Ectodermal cell (in vitro differentiated cells): ENCODE results near the gene RPL21.
A peak's percentile ranks its signal among the peaks of the same experiment; 100 is the strongest.

Experiments
- H3K27ac ChIP-seq: 2 replicates; pipeline ENCODE4 v1.7.0; 2013; ENCODE audit warnings: mild to moderate bottlenecking, low read depth, low read length; ENCODE audit not compliant: insufficient read depth, poor library complexity, severe bottlenecking
- H3K27me3 ChIP-seq: 2 replicates; pipeline ENCODE4 v1.7.0; 2013; ENCODE audit warnings: mild to moderate bottlenecking, low read length; ENCODE audit not compliant: insufficient read depth, control insufficient read depth, poor library complexity, severe bottlenecking
- H3K36me3 ChIP-seq: one replicate; pipeline ENCODE4 v1.7.0; 2013; ENCODE audit warnings: low read length; ENCODE audit not compliant: control insufficient read depth, insufficient read depth
- H3K4me1 ChIP-seq: one replicate; pipeline ENCODE4 v1.7.0; 2013; ENCODE audit warnings: low read length; ENCODE audit not compliant: control insufficient read depth, insufficient read depth
- H3K4me3 ChIP-seq: 2 replicates; pipeline ENCODE4 v1.7.0; 2013; ENCODE audit warnings: low read depth, low read length, control low read depth; ENCODE audit not compliant: insufficient read depth
- H3K9me3 ChIP-seq: 2 replicates; pipeline ENCODE4 v1.7.0; 2013; ENCODE audit warnings: mild to moderate bottlenecking, low read length, moderate library complexity; ENCODE audit not compliant: control insufficient read depth
- WGBS, 2 experiments: methylation state at CpG; one replicate each; pipeline ENCODE4 v1.1.7; 2013; ENCODE audit warnings: missing lambda C conversion rate in 2 of 2; 5-methylcytosine and 5-hydroxymethylcytosine counted together

The RPL21 gene

GRCh38 chr13:27269114-27269665, 17.8 kb downstream of the RPL21 start:
- Histone ChIP-seq H3K27ac (no peak overlapping the region), H3K4me3 (no peak overlapping the region), H3K27me3 (peaks cover 37% of the 10 kb centered on the region), H3K9me3 (no peaks in the 10 kb centered on the region), H3K36me3 (no peaks in the 10 kb centered on the region), H3K4me1 (no peaks in the 10 kb centered on the region)
- WGBS, 2 experiments: 72 to 75% methylated on average over 2 of the region's 2 CpGs

- Histone ChIP-seq H3K4me1 (no peaks in the 10 kb centered on the region), H3K27me3 (peaks cover 37% of the 10 kb centered on the region), H3K9me3 (no peaks in the 10 kb centered on the region), H3K36me3 (no peaks in the 10 kb centered on the region), H3K4me3 (peak within 1 kb of the TSS; percentile 64), H3K27ac (no peak within 1 kb of the TSS)
- 2% methylated on average over 99 of the region's 99 CpGs for WGBS, 2 experiments
Measured at GRCh38 chr13:27270594-27271520, 19.5 kb downstream of the RPL21 start, which contains the start of gene RASL11A. Gene RASL11A, plus strand, starts transcription at chr13:27270830. Its CDS starts 115 bp downstream, at chr13:27270945.

- 76 to 80% methylated on average over 15 of the region's 15 CpGs for WGBS, 2 experiments
- Histone ChIP-seq H3K4me3 (peak overlapping the region; percentile 64), H3K4me1 (no peaks in the 10 kb centered on the region)
Measured at GRCh38 chr13:27271570-27272096, 20.3 kb downstream of the RPL21 start.

GRCh38 chr13:27273658-27274425, 22.5 kb downstream of the RPL21 start:
- no peak overlapping the region for H3K27ac ChIP-seq
- H3K4me3 ChIP-seq: no peak overlapping the region
- H3K9me3 ChIP-seq: no peaks in the 10 kb centered on the region
- H3K4me1 ChIP-seq: no peaks in the 10 kb centered on the region
- 60 to 64% methylated on average over 4 of the region's 4 CpGs for WGBS, 2 experiments
- H3K27me3 ChIP-seq: peaks cover 36% of the 10 kb centered on the region
- no peaks in the 10 kb centered on the region for H3K36me3 ChIP-seq

More at GRCh38 chr13:27271570-27272096, 20.3 kb downstream of the RPL21 start:
- Histone ChIP-seq H3K27ac (no peak overlapping the region), H3K36me3 (no peaks in the 10 kb centered on the region), H3K9me3 (no peaks in the 10 kb centered on the region), H3K27me3 (peaks cover 37% of the 10 kb centered on the region)

GRCh38 chr13:27274631-27275030, 23.3 kb downstream of the RPL21 start:
- Histone ChIP-seq H3K9me3 (no peaks in the 10 kb centered on the region), H3K4me3 (no peak overlapping the region), H3K36me3 (no peaks in the 10 kb centered on the region), H3K4me1 (no peaks in the 10 kb centered on the region), H3K27ac (no peak overlapping the region), H3K27me3 (peaks cover 28% of the 10 kb centered on the region)
- WGBS, 2 experiments: 89 to 90% methylated on average over 1 of the region's 1 CpG

GRCh38 chr13:27276188-27276587, 24.8 kb downstream of the RPL21 start:
- Histone ChIP-seq H3K9me3 (no peaks in the 10 kb centered on the region), H3K27me3 (peaks cover 15% of the 10 kb centered on the region), H3K4me1 (no peaks in the 10 kb centered on the region), H3K36me3 (no peaks in the 10 kb centered on the region), H3K27ac (no peak overlapping the region), H3K4me3 (no peak overlapping the region)
- WGBS, 2 experiments: 91 to 95% methylated on average over 5 to 7 of the region's 7 CpGs

GRCh38 chr13:27279506-27279905, 28.1 kb downstream of the RPL21 start:
- H3K9me3 ChIP-seq: no peaks in the 10 kb centered on the region

GRCh38 chr13:27280009-27280656, 28.8 kb downstream of the RPL21 start:
- 79% methylated on average over 5 of the region's 5 CpGs for WGBS, 2 experiments
- no peaks in the 10 kb centered on the region for H3K4me1 ChIP-seq
- H3K36me3 ChIP-seq: no peaks in the 10 kb centered on the region
- no peaks in the 10 kb centered on the region for H3K9me3 ChIP-seq
- H3K27ac ChIP-seq: no peak overlapping the region
- H3K27me3 ChIP-seq: no peaks in the 10 kb centered on the region
- no peak overlapping the region for H3K4me3 ChIP-seq

More at GRCh38 chr13:27279506-27279905, 28.1 kb downstream of the RPL21 start:
- H3K4me3 ChIP-seq: no peak overlapping the region
- WGBS, 2 experiments: 92 to 93% methylated on average over 7 of the region's 7 CpGs
- H3K4me1 ChIP-seq: no peaks in the 10 kb centered on the region
- no peaks in the 10 kb centered on the region for H3K27me3 ChIP-seq
- H3K27ac ChIP-seq: no peak overlapping the region
- H3K36me3 ChIP-seq: no peaks in the 10 kb centered on the region

GRCh38 chr13:27280841-27281240, 29.5 kb downstream of the RPL21 start:
- H3K27ac ChIP-seq: no peak overlapping the region
- no peaks in the 10 kb centered on the region for H3K27me3 ChIP-seq
- H3K9me3 ChIP-seq: no peaks in the 10 kb centered on the region
- H3K4me1 ChIP-seq: no peaks in the 10 kb centered on the region
- WGBS, 2 experiments: 69 to 74% methylated on average over 4 of the region's 4 CpGs
- H3K4me3 ChIP-seq: no peak overlapping the region
- no peaks in the 10 kb centered on the region for H3K36me3 ChIP-seq
